GM10847 (cell line): Measurements from ENCODE around the gene SEC24A.

ENCODE experiments used
- POLR2A ChIP-seq: IDR thresholded peaks from 2 replicates; pipeline ENCODE4 v1.6.1; 2011; ENCODE audit not compliant: insufficient read length; ENCODE audit errors: extremely low read depth

SEC24A gene

GRCh38 chr5:134648425-134649162 lies at the start of gene SEC24A:
TSS of gene SEC24A (plus strand) at chr5:134648785. CDS start at chr5:134649077, 292 bp downstream.
- peak; percentile 54 for TF ChIP-seq POLR2A

GRCh38 chr5:134600600-134600999 lies 48.0 kb upstream of the SEC24A start:
- no peak for TF ChIP-seq POLR2A

GRCh38 chr5:134603059-134603458 lies 45.5 kb upstream of the SEC24A start:
- TF ChIP-seq POLR2A, result no peak

GRCh38 chr5:134604908-134605307 lies 43.7 kb upstream of the SEC24A start:
- TF ChIP-seq POLR2A, result no peak

- no peak for TF ChIP-seq POLR2A
Measured at GRCh38 chr5:134606726-134607125, 41.9 kb upstream of the SEC24A start.

GRCh38 chr5:134608555-134608954 lies 40.0 kb upstream of the SEC24A start:
- TF ChIP-seq POLR2A, result no peak

GRCh38 chr5:134609232-134609851 lies 39.2 kb upstream of the SEC24A start:
- no peak for TF ChIP-seq POLR2A

- no peak for TF ChIP-seq POLR2A
Measured at GRCh38 chr5:134610725-134611124, 37.9 kb upstream of the SEC24A start.

- TF ChIP-seq POLR2A, result no peak
Measured at GRCh38 chr5:134611515-134611914, 37.1 kb upstream of the SEC24A start.

- no peak for TF ChIP-seq POLR2A
Measured at GRCh38 chr5:134614450-134615085, 34.0 kb upstream of the SEC24A start.

GRCh38 chr5:134620634-134621033 lies 28.0 kb upstream of the SEC24A start:
- TF ChIP-seq POLR2A, result no peak

GRCh38 chr5:134625559-134625958 lies 23.0 kb upstream of the SEC24A start:
- TF ChIP-seq POLR2A, result no peak

GRCh38 chr5:134626369-134627014 lies 22.1 kb upstream of the SEC24A start:
- TF ChIP-seq POLR2A, result no peak

GRCh38 chr5:134634227-134634626 lies 14.4 kb upstream of the SEC24A start:
- no peak for TF ChIP-seq POLR2A

- no peak for TF ChIP-seq POLR2A
Measured at GRCh38 chr5:134637116-134637721, 11.4 kb upstream of the SEC24A start.
